K562 (cell line): ENCODE results near the gene AK2. TPM values are rescaled to one million over a fixed set of nuclear protein-coding genes. Genes with fewer than 3 reads are reported as not detected.

Experiments
- ARID1B ChIP-seq: fragments of 450-650 bp; IDR thresholded peaks from 2 replicates; pipeline ENCODE4 v1.6.1; 2016; ENCODE audit warnings: antibody characterized with exemption, mild to moderate bottlenecking, inconsistent platforms
- BACH1 ChIP-seq: fragments of 200-800 bp; sonication (Bioruptor generic); IDR thresholded peaks from 2 replicates; pipeline ENCODE4 v1.6.1; 2016; ENCODE audit warnings: missing genetic modification characterization, missing compliant biosample characterization
- CREB1 ChIP-seq, 2 experiments: sonication (generic) in 1 of 2; formaldehyde crosslinking in 1 of 2; IDR thresholded peaks; 2 replicates each; pipeline versions ENCODE4 v1.6.1 to v1.8.0; 2012 to 2022; ENCODE audit warnings: inconsistent platforms in 1 of 2, mild to moderate bottlenecking in 1 of 2, missing genetic modification reagents in 1 of 2, moderate library complexity in 1 of 2
- DEAF1 ChIP-seq: fragments of 450-650 bp; formaldehyde crosslinking; IDR thresholded peaks from 2 replicates; pipeline ENCODE4 v1.4.0; 2020; ENCODE audit warnings: mild to moderate bottlenecking, moderate library complexity
- DPF2 ChIP-seq: fragments of 450-650 bp; IDR thresholded peaks from 2 replicates; pipeline ENCODE4 v1.6.1; 2016
- FIP1L1 ChIP-seq: fragments of 200-400 bp; formaldehyde crosslinking; IDR thresholded peaks from 2 replicates; pipeline ENCODE4 v1.6.1; 2018; ENCODE audit warnings: mild to moderate bottlenecking, low read depth, low read length; ENCODE audit not compliant: poor library complexity, severe bottlenecking
- FOXA3 ChIP-seq, 2 experiments: fragments of 450-650 bp in 1 of 2; sonication (generic) in 1 of 2; formaldehyde crosslinking; IDR thresholded peaks in 1 of 2; conservative IDR thresholded peaks in 1 of 2; 2 replicates each; pipeline versions ENCODE4 v1.4.0 to v1.8.0; 2020 to 2022; ENCODE audit warnings: mild to moderate bottlenecking in 2 of 2, missing genetic modification reagents in 1 of 2
- FOXP4 ChIP-seq: sonication (generic); formaldehyde crosslinking; IDR thresholded peaks from 2 replicates; pipeline ENCODE4 v1.8.0; 2022; ENCODE audit warnings: mild to moderate bottlenecking, missing genetic modification reagents, borderline replicate concordance
- HIVEP1 ChIP-seq: fragments of 250-450 bp; sonication (Bioruptor Pico); IDR thresholded peaks from 2 replicates; pipeline ENCODE4 v1.4.0; 2020; ENCODE audit warnings: mild to moderate bottlenecking
- HNRNPL ChIP-seq: fragments of 200-400 bp; formaldehyde crosslinking; IDR thresholded peaks from 2 replicates; pipeline ENCODE4 v1.6.1; 2017; ENCODE audit warnings: low read depth, mild to moderate bottlenecking, low read length
- KDM2B ChIP-seq: fragments of 250-450 bp; sonication (Bioruptor Pico); IDR thresholded peaks from 2 replicates; pipeline ENCODE4 v1.8.0; 2021; ENCODE audit warnings: mild to moderate bottlenecking, moderate library complexity
- MYC ChIP-seq, 2 experiments: fragments of 250-450 bp in 1 of 2; sonication (Bioruptor Pico) in 1 of 2; IDR thresholded peaks; 2 replicates each; pipeline versions ENCODE4 v1.5.1 to v1.6.1; 2012 to 2021; ENCODE audit warnings: low read depth in 2 of 2, borderline replicate concordance in 1 of 2, improper control_type of control experiment in 1 of 2, low read length in 1 of 2, mild to moderate bottlenecking in 1 of 2, moderate library complexity in 1 of 2
- POLR2A ChIP-seq: fragments of 450-650 bp; conservative IDR thresholded peaks from 2 replicates; pipeline ENCODE4 v1.6.1; 2016
- PPARD ChIP-seq: fragments of 250-450 bp; sonication (Bioruptor Pico); IDR thresholded peaks from 2 replicates; pipeline ENCODE4 v1.8.0; 2022; ENCODE audit warnings: inconsistent platforms, mild to moderate bottlenecking, moderate library complexity
- RFX7 ChIP-seq: fragments of 250-450 bp; sonication (Bioruptor Pico); IDR thresholded peaks from 2 replicates; pipeline ENCODE4 v1.5.1; 2021; ENCODE audit warnings: mild to moderate bottlenecking
- SPI1 ChIP-seq: IDR thresholded peaks from 2 replicates; pipeline ENCODE4 v1.6.1; 2011; ENCODE audit warnings: low read depth, low read length, control low read depth, borderline replicate concordance
- SRSF9 ChIP-seq: fragments of 200-400 bp; formaldehyde crosslinking; IDR thresholded peaks from 2 replicates; pipeline ENCODE4 v1.6.1; 2017; ENCODE audit warnings: low read depth, low read length, borderline replicate concordance
- STAT5B ChIP-seq: fragments of 250-450 bp; sonication (Bioruptor Pico); IDR thresholded peaks from 2 replicates; pipeline ENCODE4 v1.8.0; 2021; ENCODE audit warnings: mild to moderate bottlenecking, inconsistent platforms
- ZC3H8 ChIP-seq: fragments of 450-650 bp; IDR thresholded peaks from 2 replicates; pipeline ENCODE4 v1.6.1; 2017
- ZEB2 ChIP-seq: fragments of 450-650 bp; IDR thresholded peaks from 2 replicates; pipeline ENCODE4 v1.6.1; 2016
- ZFPM2 ChIP-seq: fragments of 250-450 bp; sonication (Bioruptor Pico); IDR thresholded peaks from 2 replicates; pipeline ENCODE4 v1.5.1; 2022; ENCODE audit warnings: mild to moderate bottlenecking
- ZNF76 ChIP-seq: fragments of 250-450 bp; sonication (Bioruptor Pico); IDR thresholded peaks from 2 replicates; pipeline ENCODE4 v1.4.0; 2020; ENCODE audit warnings: mild to moderate bottlenecking, moderate library complexity, borderline replicate concordance
- ZNF785 ChIP-seq: fragments of 250-450 bp; sonication (Bioruptor Pico); IDR thresholded peaks from 2 replicates; pipeline ENCODE4 v1.4.0; 2020; ENCODE audit warnings: mild to moderate bottlenecking
- polyA plus RNA-seq, 8 experiments: library from polyadenylated mRNA; depleted of rRNA in 4 of 8; stranded (reverse) in 5 of 8; unstranded in 3 of 8; fragments of >200 nt; fragmentation: Nextera tagmentation in 2 of 8; fragmentation: Illumina TruSeq in 1 of 8; extraction: Ambion mirVana in 2 of 8; extraction: Trizol in 1 of 8; gene quantifications; 2 replicates each; pipeline versions ENCODE4 v1.2.1 to v1.2.3, GENCODE V29; 2011 to 2014; ENCODE audit warnings: inconsistent platforms in 1 of 8, missing spikeins in 1 of 8
- total RNA-seq, 7 experiments: library from RNA; depleted of rRNA in 6 of 7; stranded (reverse); fragments of >200 nt in 6 of 7; fragmentation: Illumina TruSeq in 2 of 7; extraction: Trizol in 2 of 7; gene quantifications; 2 replicates each; pipeline versions ENCODE4 v1.2.1 to v1.2.3, GENCODE V29; 2011 to 2021; ENCODE audit warnings: low replicate concordance in 1 of 7
- TF ChIP-seq, protein P1 (sequence below): fragments of 250-450 bp; sonication (Bioruptor Pico); IDR thresholded peaks from 2 replicates; pipeline ENCODE4 v1.4.0; 2020; ENCODE audit warnings: mild to moderate bottlenecking

AK2 gene
- total and polyA plus RNA-seq, 9 of the 15 experiments (the other 6 are each of a cell fraction or from before 2014, with no cell fraction given), result 105 to 1,050 (median 509) TPM

GRCh38 chr1:33055210-33056008, 18.7 kb upstream of the AK2 start (continued):
- TF ChIP-seq KDM2B (CRISPR knock-in tag), result no peak
- TF ChIP-seq STAT5B (CRISPR knock-in tag), result no peak
- TF ChIP-seq ZC3H8, result no peak
- TF ChIP-seq PPARD (CRISPR knock-in tag), result no peak
- no peak for TF ChIP-seq ZFPM2 (CRISPR knock-in tag)
- TF ChIP-seq FOXP4 (CRISPR knock-in tag), result no peak
- TF ChIP-seq ZNF76, result no peak
- no peak for TF ChIP-seq CREB1 (IDR thresholded peaks at IDR 0.05)
- no peak for TF ChIP-seq CREB1 (CRISPR knock-in tag; IDR thresholded peaks at IDR 0.05)
- no peak for TF ChIP-seq BACH1 (tag)
- TF ChIP-seq SRSF9, result no peak
- TF ChIP-seq MYC (IDR thresholded peaks at IDR 0.05; ENCODE audit: low read depth, low read length), result no peak; the same call in 1 of the 2 replicates
- no peak for TF ChIP-seq MYC (CRISPR knock-in tag; IDR thresholded peaks at IDR 0.05; ENCODE audit: borderline replicate concordance, low read depth)
- no peak for TF ChIP-seq ZEB2
- peak; percentile 61 for TF ChIP-seq ARID1B
- TF ChIP-seq, protein P1, sequence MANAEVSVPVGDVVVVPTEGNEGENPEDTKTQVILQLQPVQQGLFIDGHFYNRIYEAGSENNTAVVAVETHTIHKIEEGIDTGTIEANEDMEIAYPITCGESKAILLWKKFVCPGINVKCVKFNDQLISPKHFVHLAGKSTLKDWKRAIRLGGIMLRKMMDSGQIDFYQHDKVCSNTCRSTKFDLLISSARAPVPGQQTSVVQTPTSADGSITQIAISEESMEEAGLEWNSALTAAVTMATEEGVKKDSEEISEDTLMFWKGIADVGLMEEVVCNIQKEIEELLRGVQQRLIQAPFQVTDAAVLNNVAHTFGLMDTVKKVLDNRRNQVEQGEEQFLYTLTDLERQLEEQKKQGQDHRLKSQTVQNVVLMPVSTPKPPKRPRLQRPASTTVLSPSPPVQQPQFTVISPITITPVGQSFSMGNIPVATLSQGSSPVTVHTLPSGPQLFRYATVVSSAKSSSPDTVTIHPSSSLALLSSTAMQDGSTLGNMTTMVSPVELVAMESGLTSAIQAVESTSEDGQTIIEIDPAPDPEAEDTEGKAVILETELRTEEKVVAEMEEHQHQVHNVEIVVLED (CRISPR knock-in tag), result no peak
- TF ChIP-seq RFX7 (CRISPR knock-in tag), result no peak
- TF ChIP-seq DPF2, result peak; percentile 59; the same call in 1 of the 2 replicates
- no peak for TF ChIP-seq HNRNPL
- TF ChIP-seq ZNF785 (CRISPR knock-in tag), result no peak
- no peak for TF ChIP-seq SPI1
- no peak for TF ChIP-seq FIP1L1
- TF ChIP-seq DEAF1 (CRISPR knock-in tag), result peak; percentile 82
- TF ChIP-seq POLR2A, result no peak
- no peak for TF ChIP-seq FOXA3 (CRISPR knock-in tag; conservative IDR thresholded peaks at IDR 0.05 in 1 of 2, IDR thresholded peaks at IDR 0.05 in 1 of 2)
- TF ChIP-seq HIVEP1 (CRISPR knock-in tag), result no peak
